H1 (cell line): Measurements from ENCODE around the gene PCBP1. TPM values are rescaled to one million over a fixed set of nuclear protein-coding genes. Genes with fewer than 3 reads are reported as not detected.

Experiments
- CTCF ChIA-PET: fragments of 300-600 bp; sonication (Branson Sonifier 250); formaldehyde crosslinking; loops from one replicate; lab custom pipeline; 2021; ENCODE audit not compliant: partially characterized antibody; lab: Charles Lee
- POLR2A ChIA-PET: fragments of 300-600 bp; sonication (Branson Sonifier 250); formaldehyde crosslinking; loops from one replicate; lab custom pipeline; 2021; ENCODE audit warnings: inconsistent platforms; ENCODE audit not compliant: partially characterized antibody; lab: Charles Lee
- DNase-seq, 2 experiments: peaks; one replicate each; pipeline versions ENCODE4 v3.0.0 to v3.0.0-alpha.2; 2010 to 2022; ENCODE audit warnings: low spot score in 2 of 2, low read depth in 1 of 2, mixed read lengths in 1 of 2
- FAIRE-seq: peaks from 2 replicates; lab custom pipeline; 2011; peaks lifted over from hg19 to GRCh38; lab: Jason Lieb, UNC
- H2AFZ ChIP-seq: 2 replicates; pipeline ENCODE4 v1.8.1; 2012; ENCODE audit warnings: low read length, inconsistent platforms
- H2AK5ac ChIP-seq: 2 replicates; pipeline ENCODE4 v1.6.1; 2013; ENCODE audit warnings: low read depth, low read length
- H2BK120ac ChIP-seq: replicated peaks from 2 replicates; pipeline ENCODE3; 2013; ENCODE audit warnings: low read depth, low read length, inconsistent platforms
- H2BK12ac ChIP-seq: 2 replicates; pipeline ENCODE4 v1.6.1; 2013; ENCODE audit warnings: low read depth, low read length
- H2BK15ac ChIP-seq: 2 replicates; pipeline ENCODE4 v1.6.1; 2013; ENCODE audit warnings: low read length
- H2BK20ac ChIP-seq: 2 replicates; pipeline ENCODE4 v1.6.1; 2013; ENCODE audit warnings: low read length
- H2BK5ac ChIP-seq: 2 replicates; pipeline ENCODE4 v1.6.1; 2013; ENCODE audit warnings: low read depth, low read length
- H3K14ac ChIP-seq: 2 replicates; pipeline ENCODE4 v1.6.1; 2013; ENCODE audit warnings: inconsistent platforms; ENCODE audit not compliant: insufficient read length
- H3K18ac ChIP-seq: 2 replicates; pipeline ENCODE4 v1.6.1; 2013; ENCODE audit warnings: low read length; ENCODE audit errors: extremely low read depth
- H3K23ac ChIP-seq: 2 replicates; pipeline ENCODE4 v1.6.1; 2013; ENCODE audit warnings: inconsistent platforms; ENCODE audit not compliant: insufficient read length
- H3K23me2 ChIP-seq: 2 replicates; pipeline ENCODE4 v1.6.1; 2013; ENCODE audit warnings: low read depth, low read length
- H3K27ac ChIP-seq: 2 replicates; pipeline ENCODE4 v1.6.1; 2011; ENCODE audit warnings: low read depth, low read length, inconsistent platforms
- H3K27me3 ChIP-seq, 4 experiments: replicated peaks in 1 of 4; 1 replicate in 1 of 4; 2 replicates in 3 of 4; pipeline versions ENCODE4 v1.6.1 to v1.8.1; 2011 to 2013; ENCODE audit warnings: low read length in 3 of 4, mild to moderate bottlenecking in 3 of 4, inconsistent platforms in 2 of 4, mixed read lengths in 2 of 4, moderate library complexity in 1 of 4; ENCODE audit not compliant: control insufficient read depth in 3 of 4, insufficient read depth in 3 of 4; ENCODE audit errors: extremely low read depth in 1 of 4
- H3K36me3 ChIP-seq, 4 experiments: 2 replicates each; pipeline versions ENCODE4 v1.6.1 to v1.8.1; 2011 to 2013; ENCODE audit warnings: mild to moderate bottlenecking in 4 of 4, low read length in 3 of 4, moderate library complexity in 2 of 4, control low read depth in 1 of 4, inconsistent platforms in 1 of 4; ENCODE audit not compliant: insufficient read depth in 4 of 4, control insufficient read depth in 2 of 4
- H3K4ac ChIP-seq: replicated peaks from 2 replicates; pipeline ENCODE3; 2013; ENCODE audit warnings: low read length, low read depth, mixed read lengths, inconsistent platforms; ENCODE audit not compliant: insufficient read length
- H3K4me1 ChIP-seq, 4 experiments: replicated peaks in 1 of 4; 1 replicate in 1 of 4; 2 replicates in 3 of 4; pipeline versions ENCODE4 v1.6.1 to v1.8.1; 2011 to 2013; ENCODE audit warnings: low read length in 3 of 4, inconsistent platforms in 2 of 4, mixed read lengths in 1 of 4; ENCODE audit not compliant: insufficient read depth in 4 of 4, control insufficient read depth in 3 of 4
- H3K4me2 ChIP-seq, 2 experiments: 2 replicates each; pipeline versions ENCODE4 v1.6.1 to v1.8.1; 2011 to 2013; ENCODE audit warnings: low read depth in 2 of 2, low read length in 2 of 2, control low read depth in 1 of 2, inconsistent platforms in 1 of 2, mild to moderate bottlenecking in 1 of 2; ENCODE audit not compliant: insufficient read depth in 1 of 2
- H3K4me3 ChIP-seq, 4 experiments: fragments of 200-600, 300-600 bp in 1 of 4; sonication (generic), shearing (Covaris generic), sonication (Bioruptor Twin) in 1 of 4; 2 replicates each; pipeline versions ENCODE4 v1.5.1 to v1.8.1; 2011 to 2016; ENCODE audit warnings: low read length in 4 of 4, low read depth in 3 of 4, control low read depth in 2 of 4, inconsistent platforms in 2 of 4, mild to moderate bottlenecking in 2 of 4, mixed read lengths in 1 of 4, moderate library complexity in 1 of 4; ENCODE audit not compliant: insufficient read depth in 2 of 4; ENCODE audit errors: extremely low read depth in 1 of 4
- H3K56ac ChIP-seq: replicated peaks from 2 replicates; pipeline ENCODE3; 2013; ENCODE audit warnings: low read depth, mild to moderate bottlenecking, mixed read lengths, low read length, inconsistent platforms; ENCODE audit not compliant: insufficient read length
- H3K79me1 ChIP-seq: 2 replicates; pipeline ENCODE4 v1.6.1; 2013; ENCODE audit warnings: low read depth, low read length, control low read depth
- H3K79me2 ChIP-seq, 2 experiments: 2 replicates each; pipeline versions ENCODE4 v1.6.1 to v1.8.1; 2012 to 2013; ENCODE audit warnings: low read length in 2 of 2, mild to moderate bottlenecking in 2 of 2, inconsistent platforms in 1 of 2; ENCODE audit not compliant: insufficient read depth in 2 of 2, control insufficient read depth in 1 of 2
- H3K9ac ChIP-seq, 4 experiments: replicated peaks in 1 of 4; 1 replicate in 1 of 4; 2 replicates in 3 of 4; pipeline versions ENCODE4 v1.6.1 to v1.8.1; 2011 to 2013; ENCODE audit warnings: low read depth in 3 of 4, low read length in 3 of 4, control low read depth in 2 of 4, mild to moderate bottlenecking in 2 of 4, moderate library complexity in 2 of 4, inconsistent platforms in 1 of 4; ENCODE audit errors: extremely low read depth in 1 of 4
- H3K9me3 ChIP-seq, 2 experiments: 2 replicates each; pipeline versions ENCODE4 v1.6.1 to v1.8.1; 2012 to 2013; ENCODE audit warnings: mild to moderate bottlenecking in 2 of 2, moderate library complexity in 2 of 2, control low read depth in 1 of 2, inconsistent platforms in 1 of 2, low read depth in 1 of 2, low read length in 1 of 2, mixed read lengths in 1 of 2; ENCODE audit not compliant: insufficient read depth in 2 of 2
- H4K20me1 ChIP-seq, 2 experiments: replicated peaks in 1 of 2; 2 replicates each; pipeline versions ENCODE3 to v1.8.1; 2011 to 2013; ENCODE audit warnings: inconsistent platforms in 2 of 2, low read length in 2 of 2, mild to moderate bottlenecking in 1 of 2; ENCODE audit not compliant: insufficient read depth in 2 of 2, control insufficient read depth in 1 of 2
- H4K5ac ChIP-seq: 2 replicates; pipeline ENCODE4 v1.6.1; 2013; ENCODE audit warnings: low read length, low read depth, mixed read lengths, inconsistent platforms; ENCODE audit not compliant: insufficient read length
- H4K8ac ChIP-seq: 2 replicates; pipeline ENCODE4 v1.8.0; 2013; ENCODE audit warnings: mild to moderate bottlenecking, moderate library complexity, low read length, inconsistent platforms; ENCODE audit not compliant: insufficient read depth; ENCODE audit errors: extremely low read depth
- H4K91ac ChIP-seq: replicated peaks from 2 replicates; pipeline ENCODE3; 2013; ENCODE audit warnings: low read length, mixed read lengths, inconsistent platforms; ENCODE audit not compliant: insufficient read length
- CHD1 ChIP-seq: IDR thresholded peaks from 2 replicates; pipeline ENCODE4 v1.6.1; 2012; ENCODE audit warnings: low read depth, low read length, improper control_type of control experiment
- E2F6 ChIP-seq: IDR thresholded peaks from 2 replicates; pipeline ENCODE4 v1.6.1; 2012; ENCODE audit warnings: inconsistent platforms
- EGR1 ChIP-seq: IDR thresholded peaks from 2 replicates; pipeline ENCODE4 v1.6.1; 2011; ENCODE audit warnings: low read depth, low read length, borderline replicate concordance
- HDAC2 ChIP-seq, 2 experiments: fragments of 300-600 bp in 1 of 2; sonication (generic) in 1 of 2; IDR thresholded peaks; 2 replicates each; pipeline ENCODE4 v1.6.1; 2011 to 2012; ENCODE audit warnings: low read depth in 2 of 2, low read length in 2 of 2, mild to moderate bottlenecking in 2 of 2, moderate library complexity in 2 of 2, borderline replicate concordance in 1 of 2, inconsistent platforms in 1 of 2
- JUND ChIP-seq: IDR thresholded peaks from 2 replicates; pipeline ENCODE4 v1.6.1; 2011; ENCODE audit warnings: mild to moderate bottlenecking, improper control_type of control experiment, low read length
- KDM1A ChIP-seq: fragments of 200-600, 300-600 bp; sonication (generic); IDR thresholded peaks from 2 replicates; pipeline ENCODE4 v1.7.1; 2016; ENCODE audit warnings: mild to moderate bottlenecking, low read length, borderline replicate concordance
- TAF1 ChIP-seq: IDR thresholded peaks from 2 replicates; pipeline ENCODE4 v1.6.1; 2011; ENCODE audit warnings: mild to moderate bottlenecking, low read depth, low read length
- WGBS, 2 experiments: shearing (Covaris generic) in 1 of 2; methylation state at CpG; one replicate each; pipeline versions ENCODE4 v1.1.6 to v1.1.7; 2013 to 2015; ENCODE audit warnings: low lambda C conversion rate in 2 of 2, mixed read lengths in 2 of 2, inconsistent platforms in 1 of 2, low coverage in 1 of 2, missing lambda C conversion rate in 1 of 2; ENCODE audit not compliant: insufficient replicate concordance in 2 of 2, insufficient coverage in 1 of 2, insufficient read length in 1 of 2; ENCODE audit errors: extremely low coverage in 1 of 2, missing lambda C conversion rate in 1 of 2; 5-methylcytosine and 5-hydroxymethylcytosine counted together
- polyA plus RNA-seq, 7 experiments: library from polyadenylated mRNA; depleted of rRNA in 3 of 7; stranded (reverse) in 5 of 7; unstranded in 2 of 7; fragments of >200 nt in 5 of 7; fragments of 200-250 nt in 2 of 7; gene quantifications; 1 replicate in 5 of 7; 2 replicates in 1 of 7; 4 replicates in 1 of 7; pipeline versions ENCODE4 v1.2.1 to v1.2.3, GENCODE V29; 2011 to 2013; ENCODE audit warnings: missing spikeins in 2 of 7, mixed read lengths in 2 of 7
- total RNA-seq: library from RNA; stranded (reverse); fragmentation: NEBNext Ultra II Directional; extraction: Animal tissue kit (Norgen Biotek cat#: 25700); gene quantifications from 2 replicates; pipeline ENCODE4 v1.2.1, GENCODE V29; 2021
- TF ChIP-seq, protein P1 (sequence below), 3 experiments: IDR thresholded peaks; 1 replicate in 2 of 3; 2 replicates in 1 of 3; pipeline versions ENCODE4 v1.5.1 to v1.6.1; 2011; ENCODE audit warnings: low read length in 3 of 3, mild to moderate bottlenecking in 3 of 3, inconsistent platforms in 2 of 3, low read depth in 1 of 3, moderate library complexity in 1 of 3; ENCODE audit not compliant: insufficient read depth in 1 of 3; ENCODE audit errors: control extremely low read depth in 1 of 3

Gene PCBP1
- total and polyA plus RNA-seq, 2 of the 8 experiments (the other 6 are each of a cell fraction or from before 2014, with no cell fraction given): 279 to 493 TPM

- CTCF ChIA-PET: interaction anchor here (1.0 kb wide), 1 partner anchor 26 kb away, joined by 3 read pairs; no protein-coding TSS in a partner anchor
- Histone ChIP-seq H2AFZ (no peak overlapping the region), H3K9ac (no peak overlapping the region)
- TF ChIP-seq CHD1: no peak
- no peak for TF ChIP-seq JUND
- TF ChIP-seq KDM1A: no peak
- TF ChIP-seq TAF1: no peak
- TF ChIP-seq E2F6: no peak
- TF ChIP-seq EGR1: no peak
- TF ChIP-seq, protein P1, sequence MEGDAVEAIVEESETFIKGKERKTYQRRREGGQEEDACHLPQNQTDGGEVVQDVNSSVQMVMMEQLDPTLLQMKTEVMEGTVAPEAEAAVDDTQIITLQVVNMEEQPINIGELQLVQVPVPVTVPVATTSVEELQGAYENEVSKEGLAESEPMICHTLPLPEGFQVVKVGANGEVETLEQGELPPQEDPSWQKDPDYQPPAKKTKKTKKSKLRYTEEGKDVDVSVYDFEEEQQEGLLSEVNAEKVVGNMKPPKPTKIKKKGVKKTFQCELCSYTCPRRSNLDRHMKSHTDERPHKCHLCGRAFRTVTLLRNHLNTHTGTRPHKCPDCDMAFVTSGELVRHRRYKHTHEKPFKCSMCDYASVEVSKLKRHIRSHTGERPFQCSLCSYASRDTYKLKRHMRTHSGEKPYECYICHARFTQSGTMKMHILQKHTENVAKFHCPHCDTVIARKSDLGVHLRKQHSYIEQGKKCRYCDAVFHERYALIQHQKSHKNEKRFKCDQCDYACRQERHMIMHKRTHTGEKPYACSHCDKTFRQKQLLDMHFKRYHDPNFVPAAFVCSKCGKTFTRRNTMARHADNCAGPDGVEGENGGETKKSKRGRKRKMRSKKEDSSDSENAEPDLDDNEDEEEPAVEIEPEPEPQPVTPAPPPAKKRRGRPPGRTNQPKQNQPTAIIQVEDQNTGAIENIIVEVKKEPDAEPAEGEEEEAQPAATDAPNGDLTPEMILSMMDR (IDR thresholded peaks at IDR 0.05; ENCODE audit: control extremely low read depth in 1 of 3, insufficient read depth in 1 of 3, low read depth in 1 of 3, low read length in 3 of 3): no peak
- no peak for TF ChIP-seq HDAC2 (IDR thresholded peaks at IDR 0.05; ENCODE audit: borderline replicate concordance in 1 of 2, low read depth in 2 of 2, low read length in 2 of 2)
Observed at GRCh38 chr2:70095720-70096670, 8.7 kb downstream of the PCBP1 start.

More at GRCh38 chr2:70095720-70096670, 8.7 kb downstream of the PCBP1 start:
- no peaks in the 10 kb centered on the region for H3K27me3 ChIP-seq
- no peaks in the 10 kb centered on the region for H3K4me1 ChIP-seq
- no peak overlapping the region for H2BK12ac ChIP-seq
- H3K4ac ChIP-seq: no peak overlapping the region
- WGBS, 2 experiments: 92% methylated on average over 16 of the region's 16 CpGs; no CpG with 5 or more reads in 1 of the 2 experiments
- no peak overlapping the region for H2BK120ac ChIP-seq
- no peak overlapping the region for H3K18ac ChIP-seq
- DNase-seq (no peak), FAIRE-seq (no peak)
- peak overlapping the region; percentile 11; the same call in 1 of the 2 replicates for H4K8ac ChIP-seq
- no peaks in the 10 kb centered on the region for H4K20me1 ChIP-seq
- no peak overlapping the region for H2BK15ac ChIP-seq
- H4K5ac ChIP-seq: no peak overlapping the region
- no peak overlapping the region for H4K91ac ChIP-seq
- no peaks in the 10 kb centered on the region for H3K23me2 ChIP-seq
- H3K79me2 ChIP-seq: no peaks in the 10 kb centered on the region
- no peaks in the 10 kb centered on the region for H3K9me3 ChIP-seq
- H2BK20ac ChIP-seq: no peak overlapping the region
- H3K14ac ChIP-seq: no peak overlapping the region
- POLR2A ChIA-PET: interaction anchor here (3.0 to 32.2 kb wide), 2 partner anchors 11 to 33 kb away, joined by 19 to 1553 read pairs; no protein-coding TSS in a partner anchor
- no peak overlapping the region for H3K23ac ChIP-seq
- H2AK5ac ChIP-seq: no peak overlapping the region
- H2BK5ac ChIP-seq: no peak overlapping the region
- H3K4me2 ChIP-seq: no peak overlapping the region
- H3K56ac ChIP-seq: no peak overlapping the region
- no peaks in the 10 kb centered on the region for H3K79me1 ChIP-seq
- no peaks in the 10 kb centered on the region for H3K36me3 ChIP-seq
- no peak overlapping the region for H3K27ac ChIP-seq
- no peak overlapping the region for H3K4me3 ChIP-seq
